ENCODE measurements around the gene GPR55. TPM values are rescaled to one million over a fixed set of nuclear protein-coding genes. Genes with fewer than 3 reads are reported as not detected.

Gene GPR55
- total and polyA plus RNA-seq, 5 donors from 2014 or later = 1.6 to 24.4 (median 4.5) TPM

DNA sequence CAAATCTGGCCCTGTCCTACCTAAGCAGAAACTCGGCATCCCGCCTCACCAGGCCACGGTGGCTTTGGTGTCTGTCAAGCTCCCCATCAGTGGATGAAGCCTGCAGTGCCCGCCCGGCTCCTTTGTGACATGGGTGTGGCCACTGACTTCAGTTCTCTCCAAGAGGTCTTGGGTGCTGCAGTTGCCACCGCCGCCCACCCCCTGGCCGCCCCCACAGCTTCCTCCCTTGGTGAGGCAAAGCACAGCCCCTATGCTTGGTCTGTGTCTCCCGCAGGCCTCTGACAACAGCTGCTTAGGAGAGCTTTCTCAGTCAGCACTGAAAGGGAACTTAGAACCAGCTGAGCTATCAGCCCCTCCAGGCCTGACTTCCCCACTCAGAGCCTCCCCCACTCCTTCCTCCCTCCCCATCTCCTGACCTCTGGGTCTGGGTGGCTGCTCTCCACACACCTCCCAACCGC lies 22.9 kb upstream of the GPR55 start:
- no peak for ATAC-seq (ENCODE audit: low read depth in 2 of 2)
- no peak overlapping the region for H3K4me3 ChIP-seq (ENCODE audit: low read depth, low read length)
- no peaks in the 10 kb centered on the region for H3K9me3 ChIP-seq (ENCODE audit: control insufficient read depth in 2 of 2, low read length in 2 of 2)
- peak overlapping the region in 1 of 4 donors; percentile 15 for H3K4me3 Mint-ChIP-seq
- H3K36me3 Mint-ChIP-seq = no peaks in the 10 kb centered on the region
- H3K9me3 Mint-ChIP-seq = peaks cover 0 to 1% (median 0%) of the 10 kb centered on the region in 7 donors
- H3K4me1 ChIP-seq (ENCODE audit: control insufficient read depth, insufficient read depth, low read length, poor library complexity, severe bottlenecking) = no peaks in the 10 kb centered on the region
- H3K36me3 ChIP-seq (ENCODE audit: control insufficient read depth, insufficient read depth, low read length) = no peaks in the 10 kb centered on the region
- H3K4me1 Mint-ChIP-seq = peaks cover 0 to 25% (median 7%) of the 10 kb centered on the region in 4 donors
- peaks cover 10% of the 10 kb centered on the region for H3K27me3 Mint-ChIP-seq
- no peak overlapping the region for H3K27ac Mint-ChIP-seq
- DNase-seq = no peak
- H3K27me3 ChIP-seq (ENCODE audit: control insufficient read depth, insufficient read depth, low read length) = no peaks in the 10 kb centered on the region
- no peak overlapping the region for H3K27ac ChIP-seq (ENCODE audit: insufficient read depth, low read length, poor library complexity, severe bottlenecking)

DNA sequence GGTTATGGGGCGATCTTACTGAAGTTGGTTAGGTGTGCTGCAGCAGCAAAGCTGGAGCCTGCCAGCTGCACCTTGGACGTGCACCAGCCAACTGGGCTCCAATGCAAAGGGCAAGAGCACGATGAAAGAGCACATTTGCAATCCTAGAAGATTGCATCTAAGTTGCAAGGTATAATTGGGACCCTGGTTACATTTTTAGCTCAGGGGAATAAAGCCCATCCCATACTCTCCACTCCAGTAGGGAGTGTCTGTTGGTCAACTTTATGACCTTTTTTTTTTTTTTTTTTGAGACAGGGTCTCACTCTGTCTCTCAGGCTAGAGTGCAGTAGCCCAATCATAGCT lies 22.2 kb upstream of the GPR55 start:
- Histone ChIP-seq H3K36me3 (ENCODE audit: control insufficient read depth, insufficient read depth, low read length) (no peaks in the 10 kb centered on the region), H3K9me3 (ENCODE audit: control insufficient read depth in 2 of 2, low read length in 2 of 2) (no peaks in the 10 kb centered on the region), H3K27ac (ENCODE audit: insufficient read depth, low read length, poor library complexity, severe bottlenecking) (no peak overlapping the region), H3K27me3 (ENCODE audit: control insufficient read depth, insufficient read depth, low read length) (no peaks in the 10 kb centered on the region), H3K4me3 (ENCODE audit: low read depth, low read length) (no peak overlapping the region), H3K4me1 (ENCODE audit: control insufficient read depth, insufficient read depth, low read length, poor library complexity, severe bottlenecking) (no peaks in the 10 kb centered on the region)
- peaks cover 0 to 25% (median 7%) of the 10 kb centered on the region in 4 donors for H3K4me1 Mint-ChIP-seq
- no peak overlapping the region for H3K4me3 Mint-ChIP-seq
- ATAC-seq (ENCODE audit: low read depth in 2 of 2) (no peak), DNase-seq (no peak)
- peaks cover 10% of the 10 kb centered on the region for H3K27me3 Mint-ChIP-seq
- H3K9me3 Mint-ChIP-seq = peaks cover 0 to 1% (median 0%) of the 10 kb centered on the region in 7 donors
- no peaks in the 10 kb centered on the region for H3K36me3 Mint-ChIP-seq
- no peak overlapping the region for H3K27ac Mint-ChIP-seq

DNA sequence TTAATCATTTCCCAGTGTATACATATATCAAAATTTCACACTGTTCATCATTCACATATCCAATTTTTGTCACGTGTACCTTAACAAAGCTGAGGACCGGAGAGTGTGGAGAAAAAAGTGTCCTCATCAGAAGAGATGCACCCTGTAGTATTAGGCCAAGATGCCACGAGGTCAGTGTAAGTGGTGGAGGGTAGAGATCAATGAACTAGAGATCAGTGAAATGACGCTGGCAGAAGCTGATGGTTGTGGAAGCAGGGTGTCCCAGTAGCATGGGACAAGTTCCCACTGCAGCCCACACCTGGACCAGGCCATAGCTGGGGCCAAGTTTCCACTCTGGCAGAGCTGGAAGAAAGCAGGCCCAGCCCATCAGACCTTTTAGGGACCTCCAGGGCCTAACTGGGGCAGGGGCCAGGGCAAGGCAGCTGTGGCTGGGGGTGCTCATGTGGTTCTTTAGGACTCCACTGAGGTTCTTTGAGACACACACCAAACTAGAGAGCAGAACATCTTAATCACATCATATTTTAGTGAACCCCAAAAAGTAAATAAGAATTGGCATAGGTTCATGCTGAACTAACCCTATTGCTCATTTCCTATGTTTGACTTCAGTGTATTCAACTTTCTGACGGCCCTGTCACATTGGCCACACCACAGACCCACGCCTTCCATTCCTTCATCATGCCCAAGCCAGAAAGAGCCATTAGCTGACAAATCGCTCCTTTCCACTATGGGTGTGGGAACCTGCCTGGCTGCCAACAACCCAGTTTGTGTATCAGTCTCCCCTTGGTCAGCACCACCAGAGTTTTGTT lies 21.6 kb upstream of the GPR55 start:
- ATAC-seq (ENCODE audit: low read depth in 2 of 2) = peak in 1 of 2 donors; percentile 3

DNA sequence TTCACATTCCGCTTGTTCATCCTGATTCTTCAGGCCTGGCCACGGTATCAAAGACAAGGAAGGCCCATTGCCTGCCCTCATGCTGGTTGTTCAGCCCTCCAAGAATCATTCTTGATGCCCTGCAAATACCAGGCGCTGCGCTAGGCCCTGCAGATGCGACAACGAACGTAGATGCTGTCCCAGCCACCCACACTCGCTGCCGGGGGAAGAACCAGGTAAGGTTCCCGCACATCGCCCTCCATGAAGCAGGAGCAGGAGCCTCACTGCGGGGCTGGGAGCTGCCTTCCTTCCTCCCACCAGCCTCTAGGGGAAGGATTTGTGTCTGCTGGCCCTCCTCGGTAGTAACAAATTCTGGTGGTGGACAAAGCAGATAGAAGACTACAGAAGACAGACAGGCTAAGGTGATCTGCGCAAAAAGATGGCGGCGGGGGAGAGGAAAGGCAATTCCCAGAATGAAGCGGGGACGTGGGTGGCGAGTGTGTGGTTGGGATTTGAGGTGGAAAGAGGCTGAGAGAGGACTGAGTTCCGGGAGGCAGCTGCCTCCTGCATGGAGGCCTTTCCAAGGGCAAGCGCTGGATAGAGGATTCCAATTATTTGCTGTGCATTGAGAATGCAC lies 19.8 kb upstream of the GPR55 start:
- Histone ChIP-seq H3K27ac (ENCODE audit: insufficient read depth, low read length, poor library complexity, severe bottlenecking) (no peak overlapping the region), H3K9me3 (ENCODE audit: control insufficient read depth in 2 of 2, low read length in 2 of 2) (no peaks in the 10 kb centered on the region), H3K27me3 (ENCODE audit: control insufficient read depth, insufficient read depth, low read length) (no peaks in the 10 kb centered on the region), H3K4me3 (ENCODE audit: low read depth, low read length) (no peak overlapping the region), H3K36me3 (ENCODE audit: control insufficient read depth, insufficient read depth, low read length) (no peaks in the 10 kb centered on the region), H3K4me1 (ENCODE audit: control insufficient read depth, insufficient read depth, low read length, poor library complexity, severe bottlenecking) (no peaks in the 10 kb centered on the region)
- Mint-ChIP-seq H3K36me3 (no peaks in the 10 kb centered on the region), H3K9me3 (peaks cover 0 to 1% (median 0%) of the 10 kb centered on the region in 7 donors), H3K4me3 (no peak overlapping the region), H3K4me1 (peaks cover 0 to 18% (median 5%) of the 10 kb centered on the region in 4 donors), H3K27me3 (peaks cover 9% of the 10 kb centered on the region), H3K27ac (no peak overlapping the region)
- DNase-seq (no peak), ATAC-seq (ENCODE audit: low read depth in 2 of 2) (no peak)

More for the DNA sequence above, 21.6 kb upstream of the GPR55 start:
- H3K4me3 Mint-ChIP-seq = no peak overlapping the region
- Histone ChIP-seq H3K27me3 (ENCODE audit: control insufficient read depth, insufficient read depth, low read length) (no peaks in the 10 kb centered on the region), H3K36me3 (ENCODE audit: control insufficient read depth, insufficient read depth, low read length) (no peaks in the 10 kb centered on the region), H3K27ac (ENCODE audit: insufficient read depth, low read length, poor library complexity, severe bottlenecking) (no peak overlapping the region), H3K4me3 (ENCODE audit: low read depth, low read length) (no peak overlapping the region), H3K4me1 (ENCODE audit: control insufficient read depth, insufficient read depth, low read length, poor library complexity, severe bottlenecking) (no peaks in the 10 kb centered on the region), H3K9me3 (ENCODE audit: control insufficient read depth in 2 of 2, low read length in 2 of 2) (no peaks in the 10 kb centered on the region)
- H3K9me3 Mint-ChIP-seq = peaks cover 0 to 1% (median 0%) of the 10 kb centered on the region in 7 donors
- H3K4me1 Mint-ChIP-seq = peaks cover 0 to 25% (median 7%) of the 10 kb centered on the region in 4 donors
- DNase-seq = no peak
- H3K27ac Mint-ChIP-seq = no peak overlapping the region
- H3K27me3 Mint-ChIP-seq = peaks cover 15% of the 10 kb centered on the region
- H3K36me3 Mint-ChIP-seq = no peaks in the 10 kb centered on the region

DNA sequence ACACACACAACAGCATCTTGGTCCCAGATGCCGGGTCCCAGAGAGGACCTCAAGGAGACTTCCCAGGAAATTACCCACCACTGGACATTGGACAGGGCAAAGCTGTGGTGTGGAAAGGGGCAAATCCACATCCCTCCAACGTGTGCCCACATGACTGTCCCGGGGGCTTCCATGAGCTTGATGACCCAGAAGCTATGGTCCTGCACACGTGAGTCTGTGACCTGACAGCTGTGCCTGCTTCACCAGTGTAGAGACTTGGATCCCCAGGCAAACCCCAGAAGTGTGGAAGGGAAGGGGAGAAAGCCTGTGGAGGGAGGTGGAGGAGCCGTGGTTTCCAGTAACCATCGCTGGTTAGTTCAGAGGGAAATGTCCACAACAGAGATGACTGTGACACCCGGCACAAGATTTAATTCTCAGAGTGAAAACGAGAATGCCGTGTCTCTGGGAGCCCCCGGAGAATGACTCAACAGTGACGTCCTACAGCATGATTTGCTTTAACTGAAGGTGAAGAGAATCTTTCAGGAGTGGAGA lies 19.1 kb upstream of the GPR55 start:
- H3K27me3 ChIP-seq (ENCODE audit: control insufficient read depth, insufficient read depth, low read length) = no peaks in the 10 kb centered on the region
- Mint-ChIP-seq H3K4me1 (peaks cover 0 to 17% (median 5%) of the 10 kb centered on the region in 4 donors), H3K9me3 (peaks cover 0 to 1% (median 0%) of the 10 kb centered on the region in 7 donors), H3K27ac (no peak overlapping the region), H3K27me3 (peaks cover 9% of the 10 kb centered on the region), H3K4me3 (no peak overlapping the region), H3K36me3 (no peaks in the 10 kb centered on the region)
- ATAC-seq (ENCODE audit: low read depth in 2 of 2) (peak; percentile 19 to 22), DNase-seq (peak in 1 of 3 donors; percentile 50)
- H3K4me3 ChIP-seq (ENCODE audit: low read depth, low read length) = no peak overlapping the region
- H3K27ac ChIP-seq (ENCODE audit: insufficient read depth, low read length, poor library complexity, severe bottlenecking) = no peak overlapping the region
- no peaks in the 10 kb centered on the region for H3K9me3 ChIP-seq (ENCODE audit: control insufficient read depth in 2 of 2, low read length in 2 of 2)
- H3K36me3 ChIP-seq (ENCODE audit: control insufficient read depth, insufficient read depth, low read length) = no peaks in the 10 kb centered on the region
- H3K4me1 ChIP-seq (ENCODE audit: control insufficient read depth, insufficient read depth, low read length, poor library complexity, severe bottlenecking) = no peaks in the 10 kb centered on the region

DNA sequence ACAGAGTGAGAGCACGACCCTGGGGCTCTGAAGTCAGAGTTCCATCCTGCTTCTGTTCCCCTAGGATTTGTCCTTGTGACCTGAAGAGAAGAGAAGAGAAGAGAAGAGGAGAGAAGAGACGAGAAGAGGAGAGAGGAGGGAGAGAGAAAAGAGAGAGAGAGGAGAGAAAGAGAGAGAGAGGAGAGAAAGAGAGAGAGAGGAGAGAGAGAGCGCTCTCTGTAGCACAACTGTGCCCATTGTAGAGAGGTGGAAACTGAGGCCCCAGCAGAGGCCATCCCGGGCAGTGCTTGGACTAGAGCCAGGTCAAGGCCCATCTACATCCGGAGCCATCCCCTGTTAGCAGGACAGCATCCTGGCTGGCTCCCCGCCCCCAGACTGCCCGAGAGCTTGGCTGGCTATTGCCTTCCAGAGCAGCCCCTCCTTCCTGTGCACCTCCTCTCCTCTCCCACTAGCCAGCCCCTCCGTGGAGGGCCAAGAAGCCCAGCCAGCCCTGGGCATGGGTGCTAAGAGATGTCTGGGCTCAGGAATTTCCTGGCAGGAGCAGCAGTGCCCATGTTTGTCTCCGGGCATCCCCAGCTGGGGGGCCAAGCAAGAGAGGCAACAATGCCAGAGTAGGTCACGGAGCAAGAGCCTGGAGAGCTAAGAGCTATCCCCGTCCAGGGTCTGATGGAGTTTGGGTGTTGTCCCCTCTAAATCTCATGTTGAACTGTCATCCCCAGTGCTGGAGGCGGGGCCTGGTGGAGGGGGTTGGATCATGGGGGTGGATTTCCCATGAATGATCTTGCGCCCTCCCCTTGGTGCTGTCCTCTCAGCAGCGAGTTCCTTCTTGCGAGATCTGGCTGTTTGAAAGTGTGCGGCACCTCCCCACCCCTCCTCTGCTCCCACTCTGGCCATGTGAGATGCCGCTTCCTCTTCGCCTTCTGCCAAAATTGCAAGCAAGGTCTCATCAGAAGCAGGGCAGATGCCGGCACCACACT lies 18.2 kb upstream of the GPR55 start:
- DNase-seq = peak in 1 of 3 donors; percentile 62

DNA sequence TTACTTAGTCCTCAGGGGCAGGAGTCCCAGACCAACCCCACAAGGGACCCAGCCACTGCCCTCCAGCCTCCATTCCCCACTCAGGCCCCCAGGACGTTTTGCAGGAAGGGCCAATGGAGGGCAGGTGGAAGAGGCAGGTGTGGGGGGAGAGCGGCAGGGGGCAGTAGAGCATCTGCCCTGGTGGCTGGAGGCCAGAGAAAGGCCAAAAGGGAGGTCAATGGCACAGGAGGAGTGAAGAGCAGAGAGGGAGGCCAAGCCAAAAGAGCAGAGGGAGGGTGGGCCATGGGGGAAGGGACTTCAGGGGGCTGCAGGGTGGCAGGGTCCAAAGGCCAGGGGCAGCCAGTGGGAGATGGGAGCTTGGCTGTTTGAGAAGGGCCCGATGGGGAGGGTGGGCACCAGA lies 17.3 kb upstream of the GPR55 start:
- Histone ChIP-seq H3K27ac (ENCODE audit: insufficient read depth, low read length, poor library complexity, severe bottlenecking) (no peak overlapping the region), H3K4me3 (ENCODE audit: low read depth, low read length) (no peak overlapping the region), H3K4me1 (ENCODE audit: control insufficient read depth, insufficient read depth, low read length, poor library complexity, severe bottlenecking) (no peaks in the 10 kb centered on the region), H3K27me3 (ENCODE audit: control insufficient read depth, insufficient read depth, low read length) (no peaks in the 10 kb centered on the region), H3K36me3 (ENCODE audit: control insufficient read depth, insufficient read depth, low read length) (no peaks in the 10 kb centered on the region), H3K9me3 (ENCODE audit: control insufficient read depth in 2 of 2, low read length in 2 of 2) (peaks cover 2 to 4% of the 10 kb centered on the region in 2 experiments)
- Mint-ChIP-seq H3K4me3 (no peak overlapping the region), H3K9me3 (peaks cover 0 to 4% (median 0%) of the 10 kb centered on the region in 7 donors), H3K27ac (no peak overlapping the region), H3K36me3 (no peaks in the 10 kb centered on the region), H3K4me1 (peaks cover 0 to 17% (median 5%) of the 10 kb centered on the region in 4 donors), H3K27me3 (peaks cover 9% of the 10 kb centered on the region)
- DNase-seq (no peak), ATAC-seq (ENCODE audit: low read depth in 2 of 2) (no peak)

More for the DNA sequence above, 18.2 kb upstream of the GPR55 start:
- Histone ChIP-seq H3K9me3 (ENCODE audit: control insufficient read depth in 2 of 2, low read length in 2 of 2) (no peaks in the 10 kb centered on the region), H3K36me3 (ENCODE audit: control insufficient read depth, insufficient read depth, low read length) (no peaks in the 10 kb centered on the region), H3K27ac (ENCODE audit: insufficient read depth, low read length, poor library complexity, severe bottlenecking) (no peak overlapping the region), H3K4me1 (ENCODE audit: control insufficient read depth, insufficient read depth, low read length, poor library complexity, severe bottlenecking) (no peaks in the 10 kb centered on the region), H3K4me3 (ENCODE audit: low read depth, low read length) (no peak overlapping the region), H3K27me3 (ENCODE audit: control insufficient read depth, insufficient read depth, low read length) (no peaks in the 10 kb centered on the region)
- Mint-ChIP-seq H3K4me1 (peaks cover 0 to 17% (median 5%) of the 10 kb centered on the region in 4 donors), H3K9me3 (no peaks in the 10 kb centered on the region), H3K27ac (peak overlapping the region in 2 of 3 donors; percentile 1 to 44), H3K36me3 (no peaks in the 10 kb centered on the region), H3K4me3 (peak overlapping the region in 1 of 4 donors; percentile 74), H3K27me3 (peaks cover 9% of the 10 kb centered on the region)
- ATAC-seq (ENCODE audit: low read depth in 2 of 2) = peak; percentile 32 to 41

All from CD4-positive, CD25-positive, alpha-beta regulatory T cell (primary cell).